Hepatocyte (in vitro differentiated cells): ENCODE data around the gene ERGIC2.

ENCODE experiments used
- CTCF ChIP-seq: fragments of 200-600 bp; sonication (generic); IDR thresholded peaks from 2 replicates; pipeline ENCODE4 v1.5.1; 2016; ENCODE audit warnings: antibody characterized with exemption, mild to moderate bottlenecking; ENCODE audit not compliant: poor library complexity
- EZH2 ChIP-seq: fragments of 200-600 bp; sonication (generic); IDR thresholded peaks from 2 replicates; pipeline ENCODE4 v1.6.1; 2016; ENCODE audit warnings: antibody characterized with exemption, mild to moderate bottlenecking, borderline replicate concordance
- EZH2phosphoT487 ChIP-seq: fragments of 200-600 bp; sonication (generic); IDR thresholded peaks from one replicate; pipeline ENCODE4 v1.6.1; 2018; ENCODE audit warnings: antibody characterized with exemption, mild to moderate bottlenecking, low read depth, moderate library complexity; ENCODE audit not compliant: unreplicated experiment, severe bottlenecking

GRCh38 chr12:29333178-29333577 is 47.8 kb downstream of the ERGIC2 start:
- TF ChIP-seq CTCF = no peak
- no peak for TF ChIP-seq EZH2phosphoT487
- TF ChIP-seq EZH2 = no peak
